KMS-11 (cell line): ENCODE measurements around the gene SATB2.

Source experiments
- H2AFZ ChIP-seq: fragments of 200-600 bp; sonication (generic); 2 replicates; pipeline ENCODE4 v1.6.1; 2016; ENCODE audit warnings: antibody characterized with exemption, mixed run types, low read depth
- H3K27ac ChIP-seq: fragments of 200-600 bp; sonication (generic); 2 replicates; pipeline ENCODE4 v1.6.1; 2016; ENCODE audit warnings: mild to moderate bottlenecking, mixed run types
- H3K27me3 ChIP-seq: fragments of 200-600 bp; sonication (generic); 2 replicates; pipeline ENCODE4 v1.6.1; 2017; ENCODE audit warnings: mild to moderate bottlenecking, low read depth, mixed run types, moderate library complexity; ENCODE audit not compliant: insufficient read depth
- H3K36me3 ChIP-seq: fragments of 200-600 bp; sonication (generic); 2 replicates; pipeline ENCODE4 v1.6.1; 2017; ENCODE audit warnings: mild to moderate bottlenecking, mixed run types; ENCODE audit not compliant: insufficient read depth
- H3K4me1 ChIP-seq: fragments of 200-600 bp; sonication (generic); 2 replicates; pipeline ENCODE4 v1.6.1; 2016; ENCODE audit warnings: mild to moderate bottlenecking, low read depth, mixed run types; ENCODE audit not compliant: poor library complexity, severe bottlenecking
- H3K4me2 ChIP-seq: fragments of 200-600 bp; sonication (generic); 2 replicates; pipeline ENCODE4 v1.7.0; 2016; ENCODE audit warnings: mild to moderate bottlenecking, mixed run types
- H3K4me3 ChIP-seq: fragments of 200-600 bp; sonication (generic); IDR thresholded peaks from 2 replicates; pipeline ENCODE4 v1.6.1; 2017; ENCODE audit warnings: low read depth, low read length, mixed read lengths; ENCODE audit not compliant: insufficient read depth
- H3K79me2 ChIP-seq: fragments of 200-600 bp; sonication (generic); 2 replicates; pipeline ENCODE4 v1.6.1; 2016; ENCODE audit warnings: low read depth, mixed run types; ENCODE audit not compliant: insufficient read depth
- H3K9ac ChIP-seq: fragments of 200-600 bp; sonication (generic); 2 replicates; pipeline ENCODE4 v1.6.1; 2016; ENCODE audit warnings: mild to moderate bottlenecking, mixed run types
- H4K20me1 ChIP-seq: fragments of 200-600 bp; sonication (generic); 2 replicates; pipeline ENCODE4 v1.6.1; 2016; ENCODE audit warnings: mild to moderate bottlenecking, mixed run types; ENCODE audit not compliant: insufficient read depth
- TF ChIP-seq, protein P1 (sequence below): fragments of 200-600 bp; sonication (generic); conservative IDR thresholded peaks from 2 replicates; pipeline ENCODE4 v1.6.1; 2017; ENCODE audit warnings: low read depth, mild to moderate bottlenecking, antibody characterized with exemption, low read length, moderate library complexity, mixed read lengths

The SATB2 gene

DNA sequence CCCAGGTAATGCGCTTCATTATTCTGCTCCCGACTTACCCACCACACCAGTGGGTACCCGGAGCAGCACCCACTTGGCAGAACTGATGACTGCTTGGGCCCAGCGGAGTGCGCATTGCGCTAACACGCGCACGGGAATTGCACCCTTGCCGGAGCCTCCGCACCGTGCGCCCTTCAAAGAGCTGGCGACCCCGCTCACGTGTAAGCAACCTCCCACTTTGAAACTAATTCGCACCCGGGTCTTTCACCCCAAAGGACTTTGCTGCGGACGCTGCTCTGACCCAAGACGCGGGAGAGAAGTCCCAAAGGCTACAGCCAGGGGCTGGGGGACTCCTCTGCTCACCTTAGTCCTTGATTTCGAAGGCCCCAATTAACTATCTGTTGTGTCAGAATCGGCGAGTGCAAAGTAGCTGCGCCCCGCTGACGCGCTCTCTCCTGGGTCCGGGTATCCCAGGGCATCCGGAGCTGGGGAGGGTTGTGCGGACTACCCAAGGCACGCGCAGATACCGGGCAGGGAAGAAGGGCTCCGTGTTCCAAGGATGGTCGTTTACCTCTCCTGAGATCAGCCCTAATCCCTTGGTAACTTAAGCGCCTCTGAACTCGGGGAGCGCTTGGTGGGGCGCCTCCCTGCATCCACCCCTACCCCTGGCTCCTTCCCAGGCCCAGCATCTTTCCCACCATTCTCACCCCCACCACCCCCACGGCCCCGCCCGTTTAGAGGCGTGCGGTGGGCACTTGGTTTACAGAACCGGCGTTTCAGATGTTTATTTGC is 13.1 kb upstream of the SATB2 start:
- Histone ChIP-seq H4K20me1 (no peaks in the 10 kb centered on the region), H3K79me2 (no peaks in the 10 kb centered on the region), H3K9ac (no peak overlapping the region), H3K27me3 (no peaks in the 10 kb centered on the region), H3K36me3 (no peaks in the 10 kb centered on the region), H3K4me3 (no peak overlapping the region), H2AFZ (peak overlapping the region; percentile 23; the same call in 1 of the 2 replicates), H3K27ac (no peak overlapping the region), H3K4me2 (peak overlapping the region; percentile 36; the same call in 1 of the 2 replicates), H3K4me1 (peaks cover 7% of the 10 kb centered on the region)
- TF ChIP-seq, protein P1, sequence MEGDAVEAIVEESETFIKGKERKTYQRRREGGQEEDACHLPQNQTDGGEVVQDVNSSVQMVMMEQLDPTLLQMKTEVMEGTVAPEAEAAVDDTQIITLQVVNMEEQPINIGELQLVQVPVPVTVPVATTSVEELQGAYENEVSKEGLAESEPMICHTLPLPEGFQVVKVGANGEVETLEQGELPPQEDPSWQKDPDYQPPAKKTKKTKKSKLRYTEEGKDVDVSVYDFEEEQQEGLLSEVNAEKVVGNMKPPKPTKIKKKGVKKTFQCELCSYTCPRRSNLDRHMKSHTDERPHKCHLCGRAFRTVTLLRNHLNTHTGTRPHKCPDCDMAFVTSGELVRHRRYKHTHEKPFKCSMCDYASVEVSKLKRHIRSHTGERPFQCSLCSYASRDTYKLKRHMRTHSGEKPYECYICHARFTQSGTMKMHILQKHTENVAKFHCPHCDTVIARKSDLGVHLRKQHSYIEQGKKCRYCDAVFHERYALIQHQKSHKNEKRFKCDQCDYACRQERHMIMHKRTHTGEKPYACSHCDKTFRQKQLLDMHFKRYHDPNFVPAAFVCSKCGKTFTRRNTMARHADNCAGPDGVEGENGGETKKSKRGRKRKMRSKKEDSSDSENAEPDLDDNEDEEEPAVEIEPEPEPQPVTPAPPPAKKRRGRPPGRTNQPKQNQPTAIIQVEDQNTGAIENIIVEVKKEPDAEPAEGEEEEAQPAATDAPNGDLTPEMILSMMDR, result no peak

DNA sequence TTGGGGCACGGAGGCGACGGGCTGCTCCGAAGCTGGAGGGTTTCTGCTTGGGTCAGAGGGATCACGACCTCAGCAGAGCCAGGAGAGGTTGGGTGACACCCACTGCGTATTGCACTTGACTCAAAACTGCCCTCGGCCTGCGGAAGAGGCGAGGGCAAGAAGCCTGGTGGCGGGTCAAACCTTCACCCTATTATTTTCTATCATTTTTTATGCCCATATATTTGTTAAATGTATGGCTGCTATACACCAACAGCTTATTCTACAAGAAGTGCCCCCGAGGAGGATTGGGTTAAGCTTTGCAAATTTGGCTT is 12.6 kb upstream of the SATB2 start:
- Histone ChIP-seq H3K36me3 (no peaks in the 10 kb centered on the region), H4K20me1 (no peaks in the 10 kb centered on the region), H3K27ac (no peak overlapping the region), H3K4me1 (peaks cover 7% of the 10 kb centered on the region), H3K4me3 (no peak overlapping the region), H2AFZ (no peak overlapping the region), H3K9ac (no peak overlapping the region), H3K4me2 (no peak overlapping the region), H3K27me3 (no peaks in the 10 kb centered on the region), H3K79me2 (no peaks in the 10 kb centered on the region)
- TF ChIP-seq, protein P1, result no peak

DNA sequence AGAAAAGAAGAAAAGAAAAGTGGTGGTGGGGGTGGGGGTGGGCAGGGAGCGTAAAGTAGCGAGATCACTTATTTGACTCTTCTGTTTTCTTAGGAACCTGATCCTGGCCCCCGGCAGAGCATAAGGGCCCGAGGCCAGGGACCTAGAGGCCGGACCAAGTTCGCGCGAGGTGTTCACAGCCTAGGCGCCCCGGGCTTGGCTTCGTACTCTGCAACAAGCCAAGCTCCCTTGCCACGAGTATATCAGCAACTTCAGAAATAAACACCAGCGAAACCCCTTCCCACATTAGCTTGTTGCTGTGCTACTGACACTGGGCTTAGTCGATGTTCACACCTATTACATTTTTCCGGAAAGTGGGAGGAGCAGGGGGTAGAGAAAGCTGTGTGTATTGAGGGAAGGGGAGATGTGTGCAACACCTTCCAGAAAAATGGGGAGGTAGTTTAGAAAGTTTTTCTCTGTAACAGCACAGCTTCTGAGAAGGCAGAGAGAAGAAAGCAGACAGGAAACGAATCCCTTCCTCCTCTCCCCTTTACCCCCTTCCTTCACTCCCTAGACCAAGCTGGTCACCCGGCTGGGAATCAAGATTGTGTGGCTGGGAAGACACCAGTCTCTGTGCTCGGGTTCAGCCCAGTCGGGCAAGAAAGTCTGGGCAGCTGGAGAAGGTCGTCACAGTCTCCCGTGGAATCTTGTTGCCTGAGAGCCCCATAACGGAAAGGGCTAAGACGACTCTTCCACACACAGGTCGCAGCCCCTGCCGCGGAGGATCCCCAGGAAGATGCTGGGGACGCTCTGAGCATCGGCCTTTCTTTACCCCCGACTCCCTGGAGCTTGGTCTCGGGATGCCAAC is 12.0 kb upstream of the SATB2 start:
- H3K4me3 ChIP-seq, result no peak overlapping the region
- no peaks in the 10 kb centered on the region for H4K20me1 ChIP-seq
- H2AFZ ChIP-seq, result no peak overlapping the region
- H3K27ac ChIP-seq, result no peak overlapping the region
- no peaks in the 10 kb centered on the region for H3K27me3 ChIP-seq
- peaks cover 7% of the 10 kb centered on the region for H3K4me1 ChIP-seq
- no peak overlapping the region for H3K9ac ChIP-seq
- no peak overlapping the region for H3K4me2 ChIP-seq
- no peaks in the 10 kb centered on the region for H3K36me3 ChIP-seq
- no peaks in the 10 kb centered on the region for H3K79me2 ChIP-seq
- TF ChIP-seq, protein P1, result no peak

DNA sequence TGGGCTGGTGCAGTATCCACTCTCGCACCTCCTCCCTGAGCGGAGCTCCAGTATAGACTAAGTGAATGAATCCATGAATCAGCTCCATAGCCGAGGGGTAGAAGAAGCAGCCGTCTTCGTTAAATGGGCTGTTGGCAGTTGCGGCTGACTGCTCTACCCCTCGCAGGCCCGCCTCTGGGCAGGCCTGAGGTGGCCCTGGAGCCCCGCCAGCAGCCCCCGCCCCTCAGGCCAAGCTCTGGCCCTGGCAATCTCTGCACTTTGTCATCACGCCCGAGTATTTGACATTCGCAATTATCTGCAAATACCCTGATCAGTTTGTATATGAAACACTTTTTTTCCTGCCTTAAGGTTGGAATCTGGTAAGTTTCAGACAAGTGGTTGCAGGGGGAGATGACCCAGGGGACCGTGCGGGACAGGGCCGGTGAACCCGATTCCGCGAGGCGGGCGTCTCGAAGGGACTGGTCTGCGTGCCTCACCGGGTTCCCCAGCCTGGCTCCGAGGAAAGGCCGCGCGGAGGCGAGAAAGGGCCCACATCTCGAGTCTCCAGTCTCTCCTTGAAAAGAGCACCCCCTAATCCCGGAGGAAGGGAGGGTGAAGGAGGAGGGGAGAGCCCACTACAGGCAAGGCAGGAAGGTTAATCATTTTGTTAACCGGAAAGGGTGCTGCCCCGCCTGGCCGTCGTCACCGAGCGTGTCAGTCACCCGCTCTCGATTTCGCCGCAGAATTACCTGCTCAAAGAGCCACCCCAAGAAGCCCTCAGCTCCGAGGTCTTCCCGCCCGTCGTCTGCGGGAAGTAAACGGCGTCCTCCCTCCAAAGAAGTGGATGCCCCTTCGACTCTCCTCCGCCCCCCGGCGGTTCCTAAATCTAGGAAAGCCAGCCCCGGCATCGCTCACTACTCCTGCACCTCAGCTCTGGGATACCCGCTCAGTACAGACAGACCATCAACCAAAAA is 11.1 kb upstream of the SATB2 start:
- H3K4me2 ChIP-seq, result no peak overlapping the region
- H3K36me3 ChIP-seq, result no peaks in the 10 kb centered on the region
- TF ChIP-seq, protein P1, result no peak
- H3K79me2 ChIP-seq, result no peaks in the 10 kb centered on the region
- H3K27me3 ChIP-seq, result no peaks in the 10 kb centered on the region
- no peak overlapping the region for H3K9ac ChIP-seq
- peaks cover 7% of the 10 kb centered on the region for H3K4me1 ChIP-seq
- no peak overlapping the region for H3K4me3 ChIP-seq
- H3K27ac ChIP-seq, result no peak overlapping the region
- no peak overlapping the region for H2AFZ ChIP-seq
- no peaks in the 10 kb centered on the region for H4K20me1 ChIP-seq
